ENCODE results near the gene HTT. TPM values are rescaled to one million over a fixed set of nuclear protein-coding genes. Genes with fewer than 3 reads are reported as not detected.

The HTT gene
- total RNA-seq, 1 donor from 2014 or later = 20.0 TPM

DNA sequence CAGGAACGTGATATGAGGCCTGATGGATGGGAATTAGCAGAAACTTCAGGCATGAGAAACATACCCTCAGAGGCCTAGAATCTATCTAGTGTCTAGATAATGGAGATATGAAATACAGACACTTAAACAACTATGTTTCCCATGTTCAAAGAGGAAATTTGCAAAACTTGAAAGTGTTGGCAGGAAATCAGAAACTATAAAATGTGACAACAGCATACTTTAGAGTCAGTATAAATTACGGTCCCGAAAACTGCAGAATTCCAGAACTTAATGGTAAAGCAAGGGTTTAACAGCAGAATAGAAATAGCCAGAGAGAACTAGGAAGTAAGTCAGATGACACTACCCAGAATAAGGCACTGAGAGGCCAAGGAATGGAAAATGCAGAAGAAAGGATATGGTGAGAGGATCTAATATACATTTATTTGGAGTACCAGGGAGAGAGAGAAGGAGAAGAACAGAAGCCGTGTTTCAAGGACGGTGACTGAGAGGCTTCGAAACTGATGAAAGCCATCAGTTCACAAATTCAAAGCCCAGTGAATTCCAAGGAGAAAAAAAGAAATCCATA is 7.6 kb upstream of the HTT start:
- H3K9me3 ChIP-seq (replicated peaks) = peaks cover 7% of the 10 kb centered on the region
- H3K4me3 ChIP-seq = no peak overlapping the region
- H3K36me3 ChIP-seq = no peaks in the 10 kb centered on the region
- H3K27me3 ChIP-seq (ENCODE audit: low read depth) = no peaks in the 10 kb centered on the region
- DNase-seq = no peak
- TF ChIP-seq, protein P1, sequence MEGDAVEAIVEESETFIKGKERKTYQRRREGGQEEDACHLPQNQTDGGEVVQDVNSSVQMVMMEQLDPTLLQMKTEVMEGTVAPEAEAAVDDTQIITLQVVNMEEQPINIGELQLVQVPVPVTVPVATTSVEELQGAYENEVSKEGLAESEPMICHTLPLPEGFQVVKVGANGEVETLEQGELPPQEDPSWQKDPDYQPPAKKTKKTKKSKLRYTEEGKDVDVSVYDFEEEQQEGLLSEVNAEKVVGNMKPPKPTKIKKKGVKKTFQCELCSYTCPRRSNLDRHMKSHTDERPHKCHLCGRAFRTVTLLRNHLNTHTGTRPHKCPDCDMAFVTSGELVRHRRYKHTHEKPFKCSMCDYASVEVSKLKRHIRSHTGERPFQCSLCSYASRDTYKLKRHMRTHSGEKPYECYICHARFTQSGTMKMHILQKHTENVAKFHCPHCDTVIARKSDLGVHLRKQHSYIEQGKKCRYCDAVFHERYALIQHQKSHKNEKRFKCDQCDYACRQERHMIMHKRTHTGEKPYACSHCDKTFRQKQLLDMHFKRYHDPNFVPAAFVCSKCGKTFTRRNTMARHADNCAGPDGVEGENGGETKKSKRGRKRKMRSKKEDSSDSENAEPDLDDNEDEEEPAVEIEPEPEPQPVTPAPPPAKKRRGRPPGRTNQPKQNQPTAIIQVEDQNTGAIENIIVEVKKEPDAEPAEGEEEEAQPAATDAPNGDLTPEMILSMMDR (IDR thresholded peaks at IDR 0.05; ENCODE audit: borderline replicate concordance) = no peak
- H3K27ac ChIP-seq (replicated peaks) = no peak overlapping the region
- no peaks in the 10 kb centered on the region for H3K4me1 ChIP-seq
- intact Hi-C loops (cut with micrococcal nuclease) = no loop called here

DNA sequence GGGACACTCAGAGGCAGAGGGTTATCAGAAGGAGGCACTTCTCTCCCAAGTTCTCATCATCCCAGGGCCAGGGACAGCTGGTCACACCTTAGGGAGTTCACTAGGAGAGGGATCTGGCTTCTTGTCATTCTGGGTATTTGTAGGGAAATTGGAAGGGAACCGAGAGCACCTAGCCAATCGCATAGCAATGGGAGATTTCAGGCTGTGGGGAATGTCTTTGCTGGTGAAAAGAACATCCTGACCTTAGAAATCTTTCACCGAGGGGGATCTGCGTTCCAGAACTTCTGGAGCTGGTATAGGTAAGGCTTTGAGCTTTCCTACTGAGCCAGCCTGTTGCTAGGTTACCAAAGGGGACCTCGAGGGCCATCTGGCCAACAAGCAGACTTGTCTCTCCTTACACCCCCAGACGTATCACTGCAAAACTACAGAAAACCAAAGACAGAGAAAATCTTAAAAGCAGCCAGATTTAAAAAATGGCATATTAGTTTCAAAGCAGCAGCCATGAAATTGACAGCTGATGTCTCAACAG is 6.9 kb upstream of the HTT start:
- intact Hi-C loops (cut with micrococcal nuclease) = no loop called here
- Histone ChIP-seq H3K9me3 (replicated peaks) (peaks cover 7% of the 10 kb centered on the region), H3K27me3 (ENCODE audit: low read depth) (no peaks in the 10 kb centered on the region), H3K36me3 (no peaks in the 10 kb centered on the region), H3K27ac (replicated peaks) (no peak overlapping the region), H3K4me3 (no peak overlapping the region), H3K4me1 (no peaks in the 10 kb centered on the region)
- TF ChIP-seq, protein P1 (IDR thresholded peaks at IDR 0.05; ENCODE audit: borderline replicate concordance) = no peak
- DNase-seq = no peak

DNA sequence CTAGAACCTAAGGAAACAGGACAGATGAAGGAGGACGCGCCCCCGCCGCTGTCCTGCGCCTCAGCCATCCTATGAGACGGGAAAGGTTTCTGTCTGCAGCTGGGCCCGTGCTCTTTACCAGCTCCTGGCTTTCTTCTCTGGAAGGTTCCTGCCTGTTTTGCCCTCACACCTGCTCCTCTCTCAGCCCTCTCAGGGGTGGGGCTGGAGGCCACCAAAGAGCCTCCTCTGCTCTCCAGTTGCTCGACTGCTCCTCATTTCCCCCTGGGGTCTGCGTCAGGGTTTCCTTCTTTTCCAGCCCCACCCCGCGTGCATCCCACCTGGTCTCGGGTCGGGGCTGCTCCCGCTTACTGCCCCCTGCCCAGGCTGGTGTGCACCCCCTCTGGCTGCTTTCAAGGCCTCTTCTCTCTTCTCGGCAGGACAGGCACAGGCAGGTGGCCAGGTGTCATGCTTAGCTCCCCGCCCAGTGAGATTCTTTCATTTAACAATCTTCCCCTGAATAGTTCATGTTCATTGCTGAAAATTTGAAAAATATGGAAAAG is 4.8 kb upstream of the HTT start:
- intact Hi-C loops (cut with micrococcal nuclease) = no loop called here
- H3K4me3 ChIP-seq = no peak overlapping the region
- TF ChIP-seq, protein P1 (IDR thresholded peaks at IDR 0.05; ENCODE audit: borderline replicate concordance) = no peak
- no peaks in the 10 kb centered on the region for H3K36me3 ChIP-seq
- peaks cover 7% of the 10 kb centered on the region for H3K9me3 ChIP-seq (replicated peaks)
- no peak overlapping the region for H3K27ac ChIP-seq (replicated peaks)
- H3K4me1 ChIP-seq = peaks cover 12% of the 10 kb centered on the region
- DNase-seq = no peak
- no peaks in the 10 kb centered on the region for H3K27me3 ChIP-seq (ENCODE audit: low read depth)

DNA sequence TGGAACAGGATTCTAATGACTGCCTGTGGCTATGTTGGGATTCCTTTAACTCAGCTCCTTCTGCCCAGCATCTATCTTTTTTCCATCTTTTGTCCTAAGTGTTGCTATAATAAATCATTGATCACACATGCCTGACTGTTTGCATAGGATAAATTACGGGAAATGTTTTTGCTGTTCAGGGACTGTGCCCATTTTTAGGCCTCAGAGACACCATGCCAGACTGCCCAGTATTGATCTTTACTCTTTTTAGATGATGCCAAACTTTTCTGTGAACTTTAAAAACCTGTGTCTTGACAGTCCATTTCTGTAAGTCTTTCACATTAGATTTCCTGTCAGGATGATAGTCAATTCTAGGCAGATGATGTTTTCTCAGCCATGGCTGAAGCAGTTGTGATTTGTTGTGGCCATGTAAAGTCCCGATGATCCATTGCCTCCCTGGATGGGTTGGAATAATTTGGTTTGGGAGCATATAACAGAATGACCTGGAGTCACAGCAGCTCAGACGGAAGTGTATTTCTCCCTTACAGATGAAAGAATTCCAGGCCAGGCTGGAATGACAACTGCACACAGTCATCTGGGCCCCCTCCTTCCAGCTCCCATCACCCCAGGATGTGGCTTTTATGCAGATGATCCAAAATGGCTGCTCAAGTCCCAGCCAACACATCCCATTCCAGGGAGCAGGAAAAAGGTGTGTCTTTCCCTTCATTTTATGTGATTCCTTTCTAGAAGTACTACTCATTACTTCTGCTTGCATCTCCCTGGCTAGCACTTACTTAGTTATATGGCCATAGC is 3.6 kb upstream of the HTT start:
- no peaks in the 10 kb centered on the region for H3K36me3 ChIP-seq
- intact Hi-C loops (cut with micrococcal nuclease) = no loop called here
- TF ChIP-seq, protein P1 (IDR thresholded peaks at IDR 0.05; ENCODE audit: borderline replicate concordance) = no peak
- no peak overlapping the region for H3K27ac ChIP-seq (replicated peaks)
- no peaks in the 10 kb centered on the region for H3K27me3 ChIP-seq (ENCODE audit: low read depth)
- H3K9me3 ChIP-seq (replicated peaks) = peaks cover 7% of the 10 kb centered on the region
- H3K4me3 ChIP-seq = no peak overlapping the region
- no peak for DNase-seq
- peaks cover 22% of the 10 kb centered on the region for H3K4me1 ChIP-seq

- Histone ChIP-seq H3K27me3 (ENCODE audit: low read depth) (no peaks in the 10 kb centered on the region), H3K9me3 (replicated peaks) (no peaks in the 10 kb centered on the region), H3K4me1 (peaks cover 31% of the 10 kb centered on the region), H3K36me3 (no peaks in the 10 kb centered on the region), H3K4me3 (no peak overlapping the region), H3K27ac (replicated peaks) (no peak overlapping the region)
- TF ChIP-seq, protein P1 (IDR thresholded peaks at IDR 0.05; ENCODE audit: borderline replicate concordance) = no peak
- no peak for DNase-seq
- intact Hi-C loops (cut with micrococcal nuclease) = no loop called here
Measured at GRCh38 chr4:3071811-3072210, 2.7 kb upstream of the HTT start.
